K562 (cell line): ENCODE measurements around the gene RPUSD1. TPM values are rescaled to one million over a fixed set of nuclear protein-coding genes. Genes with fewer than 3 reads are reported as not detected.
A peak's percentile ranks its signal among the peaks of the same experiment; 100 is the strongest.

Source experiments
- EHMT2 ChIP-seq: fragments of 450-650 bp; IDR thresholded peaks from 2 replicates; pipeline ENCODE4 v1.6.1; 2018; ENCODE audit warnings: antibody characterized with exemption
- ELF4 ChIP-seq: fragments of 450-650 bp; formaldehyde crosslinking; IDR thresholded peaks from 2 replicates; pipeline ENCODE4 v1.4.0; 2022; ENCODE audit warnings: missing genetic modification characterization
- HMGN3 ChIP-seq: IDR thresholded peaks from 2 replicates; pipeline ENCODE4 v1.6.1; 2011; ENCODE audit warnings: borderline replicate concordance, low read depth, mild to moderate bottlenecking, mixed read lengths, low read length; ENCODE audit not compliant: insufficient read length; ENCODE audit errors: extremely low read depth
- HMGXB4 ChIP-seq: sonication (generic); formaldehyde crosslinking; IDR thresholded peaks from 2 replicates; pipeline ENCODE4 v1.8.1; 2023; ENCODE audit warnings: mild to moderate bottlenecking, missing genetic modification reagents
- KHSRP ChIP-seq: fragments of 450-650 bp; IDR thresholded peaks from 2 replicates; pipeline ENCODE4 v1.6.1; 2017
- MTA2 ChIP-seq: fragments of 450-650 bp; IDR thresholded peaks from 2 replicates; pipeline ENCODE4 v1.6.1; 2016; ENCODE audit warnings: low read depth
- NFATC3 ChIP-seq: fragments of 450-650 bp; IDR thresholded peaks from 2 replicates; pipeline ENCODE4 v1.6.1; 2017; ENCODE audit warnings: mild to moderate bottlenecking
- NKRF ChIP-seq: fragments of 450-650 bp; IDR thresholded peaks from 2 replicates; pipeline ENCODE4 v1.6.1; 2016; ENCODE audit warnings: borderline replicate concordance
- NR4A1 ChIP-seq, 2 experiments: fragments of 250-450 bp in 1 of 2; fragments of 450-650 bp in 1 of 2; sonication (Bioruptor Pico) in 1 of 2; IDR thresholded peaks; 2 replicates each; pipeline versions ENCODE4 v1.4.0 to v1.6.1; 2016 to 2020; ENCODE audit warnings: mild to moderate bottlenecking in 2 of 2, missing compliant biosample characterization in 1 of 2, missing genetic modification characterization in 1 of 2, moderate library complexity in 1 of 2
- RNF2 ChIP-seq: sonication (generic); IDR thresholded peaks from 2 replicates; pipeline ENCODE4 v1.6.1; 2016
- SAFB ChIP-seq: fragments of 200-400 bp; formaldehyde crosslinking; IDR thresholded peaks from 2 replicates; pipeline ENCODE4 v1.6.1; 2017; ENCODE audit warnings: low read depth, low read length, borderline replicate concordance
- SRSF7 ChIP-seq: fragments of 200-400 bp; formaldehyde crosslinking; optimal IDR thresholded peaks from 2 replicates; pipeline ENCODE3; 2017; ENCODE audit warnings: mild to moderate bottlenecking, low read depth, low read length
- TBP ChIP-seq: optimal IDR thresholded peaks from 2 replicates; pipeline ENCODE3; 2011; ENCODE audit warnings: low read depth, low read length, improper control_type of control experiment
- ZBED1 ChIP-seq: IDR thresholded peaks from 2 replicates; pipeline ENCODE4 v1.6.1; 2014
- ZHX1 ChIP-seq: fragments of 150-350 bp; conservative IDR thresholded peaks from 2 replicates; pipeline ENCODE4 v1.6.1; 2014; ENCODE audit warnings: low read length
- ZNF239 ChIP-seq: fragments of 250-450 bp; sonication (Bioruptor Pico); IDR thresholded peaks from 2 replicates; pipeline ENCODE4 v1.4.0; 2020; ENCODE audit warnings: mild to moderate bottlenecking
- ZNF592 ChIP-seq: fragments of 450-650 bp; IDR thresholded peaks from 2 replicates; pipeline ENCODE4 v1.6.1; 2017; ENCODE audit warnings: antibody characterized with exemption, mild to moderate bottlenecking
- polyA plus RNA-seq, 8 experiments: library from polyadenylated mRNA; depleted of rRNA in 4 of 8; stranded (reverse) in 5 of 8; unstranded in 3 of 8; fragments of >200 nt; fragmentation: Nextera tagmentation in 2 of 8; fragmentation: Illumina TruSeq in 1 of 8; extraction: Ambion mirVana in 2 of 8; extraction: Trizol in 1 of 8; gene quantifications; 2 replicates each; pipeline versions ENCODE4 v1.2.1 to v1.2.3, GENCODE V29; 2011 to 2014; ENCODE audit warnings: inconsistent platforms in 1 of 8, missing spikeins in 1 of 8
- total RNA-seq, 7 experiments: library from RNA; depleted of rRNA in 6 of 7; stranded (reverse); fragments of >200 nt in 6 of 7; fragmentation: Illumina TruSeq in 2 of 7; extraction: Trizol in 2 of 7; gene quantifications; 2 replicates each; pipeline versions ENCODE4 v1.2.1 to v1.2.3, GENCODE V29; 2011 to 2021; ENCODE audit warnings: low replicate concordance in 1 of 7

Gene RPUSD1
- total and polyA plus RNA-seq, 9 of the 15 experiments (the other 6 are each of a cell fraction or from before 2014, with no cell fraction given): 0.45 to 56.6 (median 12.0) TPM

- TF ChIP-seq ZNF592: peak; percentile 74
- TF ChIP-seq ELF4 (CRISPR knock-in tag): peak; percentile 80; the same call in 1 of the 2 replicates
- peak; percentile 66 for TF ChIP-seq KHSRP
- TF ChIP-seq RNF2: no peak; the same call in 1 of the 2 replicates
- no peak for TF ChIP-seq NR4A1 (CRISPR knock-in tag; IDR thresholded peaks at IDR 0.05)
- peak; percentile 64; the same call in 1 of the 2 replicates for TF ChIP-seq NR4A1 (tag; IDR thresholded peaks at IDR 0.05)
- TF ChIP-seq MTA2: peak; percentile 28; the same call in 1 of the 2 replicates
- TF ChIP-seq NFATC3: no peak
- TF ChIP-seq NKRF: peak; percentile 24; the same call in 1 of the 2 replicates
- 0 out of 2 replicates have a peak, but pooled peaks have one; percentile 59 for TF ChIP-seq ZHX1
- TF ChIP-seq TBP: peak; percentile 69
- no peak for TF ChIP-seq ZNF239
- TF ChIP-seq HMGN3: peak; percentile 49
- peak; percentile 83; the same call in 1 of the 2 replicates for TF ChIP-seq HMGXB4 (CRISPR knock-in tag)
- no peak for TF ChIP-seq EHMT2
- no peak for TF ChIP-seq SRSF7
- no peak for TF ChIP-seq SAFB
- no peak; the same call in 1 of the 2 replicates for TF ChIP-seq ZBED1
Measured at GRCh38 chr16:807347-808084, 19.3 kb upstream of the RPUSD1 start (continued).
